GM19193 (cell line): ENCODE results near the gene WDR86.

Experiments
- POLR2A ChIP-seq: IDR thresholded peaks from 4 replicates; pipeline ENCODE4 v1.6.1; 2011; ENCODE audit not compliant: insufficient read depth, insufficient read length; ENCODE audit errors: extremely low read depth

WDR86 gene, protein sequence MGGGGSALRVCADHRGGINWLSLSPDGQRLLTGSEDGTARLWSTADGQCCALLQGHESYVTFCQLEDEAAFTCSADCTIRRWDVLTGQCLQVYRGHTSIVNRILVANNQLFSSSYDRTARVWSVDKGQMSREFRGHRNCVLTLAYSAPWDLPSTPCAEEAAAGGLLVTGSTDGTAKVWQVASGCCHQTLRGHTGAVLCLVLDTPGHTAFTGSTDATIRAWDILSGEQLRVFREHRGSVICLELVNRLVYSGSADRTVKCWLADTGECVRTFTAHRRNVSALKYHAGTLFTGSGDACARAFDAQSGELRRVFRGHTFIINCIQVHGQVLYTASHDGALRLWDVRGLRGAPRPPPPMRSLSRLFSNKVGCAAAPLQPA

DNA sequence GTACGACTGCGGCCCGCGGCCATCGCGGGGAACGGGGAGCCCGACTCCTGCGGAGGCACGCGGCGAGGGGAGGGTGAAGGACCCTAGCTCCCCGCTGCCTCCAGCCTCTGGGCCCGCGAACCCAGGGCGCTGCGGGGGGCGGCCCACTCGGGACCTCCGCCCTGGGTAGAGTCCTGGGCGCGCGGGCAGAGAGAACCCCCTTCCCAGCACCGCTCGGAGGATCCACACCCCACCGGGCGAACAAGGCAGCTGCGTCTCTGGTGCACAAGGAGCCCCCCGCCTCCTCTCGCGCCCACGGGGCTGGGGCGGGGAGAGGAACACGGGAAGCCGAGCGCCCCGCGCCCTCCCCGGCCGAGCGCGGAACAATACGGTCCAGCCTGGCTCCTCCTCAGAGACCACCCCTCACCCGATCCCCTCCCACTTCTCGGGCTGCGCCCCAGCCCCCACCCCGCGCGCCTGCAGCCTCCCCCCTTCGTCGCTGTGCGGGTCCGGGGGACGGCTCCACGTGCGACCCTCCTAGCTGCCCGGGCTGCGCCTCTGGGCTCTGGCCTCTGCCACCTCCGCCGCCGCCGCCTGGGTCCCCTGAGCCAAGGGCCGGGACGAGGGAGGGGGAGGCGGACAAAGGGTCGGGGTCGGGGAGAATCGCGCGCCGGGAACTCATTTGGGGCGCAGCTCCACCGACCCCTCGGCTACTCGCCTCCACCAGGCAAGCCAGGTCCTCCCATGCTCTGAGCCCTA is at the start of gene WDR86:
TSS of gene WDR86 (minus strand) at position 372 of the 738 bp plus-strand sequence. CDS start 449 bp downstream, outside the sequence.
- no peak for TF ChIP-seq POLR2A

DNA sequence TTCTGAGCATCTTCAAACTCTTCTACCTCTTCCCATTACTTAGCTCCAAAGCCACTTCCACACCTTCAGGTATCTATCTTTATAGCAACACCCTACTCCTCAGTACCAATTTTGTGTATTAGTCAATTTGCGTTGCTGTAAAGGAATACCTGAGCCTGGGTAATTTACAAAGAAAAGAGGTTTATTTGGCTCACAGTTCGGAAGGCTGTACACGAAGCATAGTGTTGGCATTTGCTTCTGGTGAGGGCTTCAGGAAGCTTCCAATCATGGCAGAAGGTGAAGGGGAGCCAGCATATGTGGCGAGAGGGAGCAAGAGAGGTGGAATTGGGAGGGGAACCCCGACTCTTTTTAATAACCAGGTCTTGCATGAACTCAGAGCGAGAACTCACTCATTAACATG is 47.7 kb upstream of the WDR86 start:
- TF ChIP-seq POLR2A = no peak

DNA sequence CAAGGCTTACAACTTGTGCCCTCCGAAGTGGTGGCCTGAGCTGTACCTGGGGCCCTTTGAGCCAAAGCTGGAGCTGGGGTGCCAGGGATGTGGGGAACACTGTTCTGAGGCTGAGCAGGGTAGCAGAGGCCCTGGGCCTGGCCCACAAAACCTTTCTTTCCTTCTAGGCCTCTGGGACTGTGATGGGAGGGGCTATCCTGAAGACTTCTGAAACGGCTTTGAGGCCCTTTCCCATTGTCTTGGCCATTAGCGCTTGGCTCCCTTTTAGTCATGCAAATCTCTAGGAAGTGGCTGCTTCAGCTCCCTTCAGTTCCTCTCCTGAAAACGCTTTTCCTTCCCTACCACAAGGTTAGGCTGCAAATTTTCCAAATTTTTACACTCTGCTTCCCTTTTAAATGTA is 46.9 kb upstream of the WDR86 start:
- no peak for TF ChIP-seq POLR2A

DNA sequence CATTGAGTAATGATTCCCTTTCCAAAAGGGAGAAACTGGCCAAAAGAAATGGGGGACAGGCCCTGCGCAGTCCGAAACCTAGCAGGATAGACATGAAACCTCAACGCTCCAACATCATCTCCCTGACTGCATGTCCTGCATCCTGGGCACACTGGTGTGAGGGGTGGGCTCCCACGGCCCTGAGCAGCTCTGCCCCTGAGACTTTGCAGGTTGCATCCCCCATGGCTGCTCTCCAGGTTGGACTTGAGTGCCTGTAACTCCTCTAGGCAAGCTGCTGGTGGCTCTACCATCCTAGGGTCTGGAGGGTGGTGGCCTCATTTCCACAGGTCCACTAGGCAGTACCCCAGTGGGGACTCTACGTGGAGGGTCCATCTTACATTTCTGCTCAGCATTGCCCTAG is 46.4 kb upstream of the WDR86 start:
- TF ChIP-seq POLR2A = no peak

DNA sequence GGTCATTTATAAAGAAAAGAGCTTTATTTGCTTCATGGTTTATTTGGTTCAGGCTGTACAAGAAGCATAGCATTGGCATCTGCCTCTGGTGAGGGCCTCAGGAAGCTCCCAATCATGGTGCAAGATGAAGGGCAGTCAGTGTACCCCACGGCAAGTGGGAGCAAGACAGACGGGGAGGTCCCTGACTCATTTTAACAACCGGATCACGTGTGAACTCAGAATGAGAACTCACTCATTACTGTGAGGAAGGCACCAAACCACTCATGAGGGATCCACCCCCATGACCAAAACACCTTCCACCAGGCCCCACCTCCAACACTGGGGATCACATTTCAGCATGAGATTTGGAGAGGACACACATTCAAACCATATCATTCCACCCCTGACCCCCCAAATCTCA is 45.9 kb upstream of the WDR86 start:
- no peak for TF ChIP-seq POLR2A

DNA sequence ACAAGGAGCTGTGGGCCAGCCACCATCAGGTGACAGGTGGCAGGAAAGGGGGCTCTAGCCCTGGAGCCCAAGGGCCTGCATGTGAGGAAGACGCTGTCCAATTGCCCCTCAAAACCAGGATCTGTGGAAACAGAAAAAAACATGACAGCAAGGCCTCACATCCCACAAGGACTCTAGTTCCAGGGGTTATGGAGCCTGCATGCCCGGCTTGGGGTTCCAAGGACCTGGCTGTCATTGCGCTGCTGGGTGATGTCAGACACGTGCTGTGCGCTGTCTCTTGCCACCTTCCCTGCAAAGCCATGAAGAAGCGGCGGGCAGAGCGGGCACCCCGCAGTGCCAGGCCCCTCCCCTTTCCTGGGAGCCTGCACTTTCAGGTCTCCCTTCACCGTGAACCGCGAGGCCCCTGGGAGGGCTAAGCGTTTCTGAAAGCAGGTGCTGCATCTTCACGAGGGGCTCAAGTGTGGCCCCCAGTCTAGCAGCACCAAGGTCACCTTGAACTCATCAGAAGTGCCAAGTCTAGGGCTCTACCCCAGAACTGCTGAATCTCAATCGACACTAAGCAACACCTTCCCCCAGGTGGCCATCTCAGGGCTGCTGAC is 45.2 kb upstream of the WDR86 start:
- no peak for TF ChIP-seq POLR2A

DNA sequence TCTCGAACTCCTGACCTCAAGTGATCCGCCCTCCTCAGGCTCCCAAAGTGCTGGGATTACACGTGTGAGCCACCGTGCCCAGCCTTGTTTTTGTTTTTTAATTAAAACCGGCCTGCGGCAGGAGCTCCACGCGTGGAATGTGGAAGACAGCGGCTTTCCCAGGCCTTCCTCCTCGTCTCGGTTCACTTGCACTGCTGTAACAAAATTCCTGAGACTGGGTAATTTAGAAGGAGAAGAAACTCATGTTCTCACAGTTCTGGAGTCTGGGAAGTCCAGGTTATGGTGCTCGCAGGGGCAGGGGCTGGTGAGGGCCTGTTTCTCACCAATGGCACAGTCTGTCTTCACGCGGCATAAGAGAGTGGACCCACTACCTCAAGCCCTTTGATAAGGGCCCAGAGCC is 44.5 kb upstream of the WDR86 start:
- TF ChIP-seq POLR2A = no peak

DNA sequence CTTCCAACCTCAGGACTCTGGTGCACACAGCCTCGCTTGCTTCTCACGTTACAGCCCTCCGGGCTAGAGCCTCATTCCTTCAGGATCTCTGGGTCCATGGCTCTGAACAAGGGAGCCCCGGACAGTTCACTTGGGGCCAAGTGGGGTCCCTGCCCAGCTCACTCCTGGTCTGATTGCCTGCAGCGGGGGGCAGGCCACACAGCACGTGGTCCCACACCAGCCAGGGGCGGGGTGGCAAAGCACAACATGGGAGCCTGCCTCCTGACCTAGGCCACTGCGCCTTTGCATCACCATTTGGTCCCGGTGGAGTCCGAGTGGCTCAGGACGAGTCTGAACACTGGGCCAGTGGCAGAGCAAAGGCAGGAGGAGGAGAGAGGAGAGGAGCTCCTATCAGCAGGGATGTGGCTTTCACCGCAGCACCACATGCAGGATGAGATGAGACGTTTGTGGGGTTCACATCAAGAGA is 43.5 kb upstream of the WDR86 start:
- no peak for TF ChIP-seq POLR2A

DNA sequence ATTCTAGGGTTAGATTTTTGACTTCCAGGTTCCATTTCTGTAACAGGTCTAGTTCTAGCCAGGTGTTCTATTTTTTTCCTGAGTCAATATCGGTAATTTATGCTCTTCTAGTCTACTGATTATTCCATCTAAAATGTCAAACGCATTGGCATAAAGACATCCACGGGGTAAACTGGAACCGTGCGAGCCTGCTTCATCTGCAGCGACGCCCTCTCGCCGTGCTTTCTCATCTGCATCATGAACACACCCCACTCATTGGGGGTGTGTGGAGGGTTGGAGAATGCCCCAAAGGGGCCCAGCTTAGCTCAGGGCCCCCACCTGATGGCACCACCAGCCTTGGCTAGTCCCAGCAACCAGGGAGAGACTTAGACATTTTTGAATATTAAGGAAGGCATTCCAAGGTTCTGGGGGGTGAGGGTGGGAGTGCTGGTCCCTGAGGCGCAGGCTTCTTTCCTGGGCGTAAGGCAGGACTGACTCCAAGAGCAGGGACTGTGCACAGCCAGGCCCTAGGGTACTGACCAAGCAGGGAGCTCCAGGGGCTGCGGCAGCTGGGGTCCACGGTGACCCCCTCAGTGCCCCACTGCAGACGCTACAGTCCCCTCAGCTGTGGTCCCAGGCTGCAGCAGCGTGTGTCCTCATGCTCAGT is 43.0 kb upstream of the WDR86 start:
- no peak for TF ChIP-seq POLR2A

DNA sequence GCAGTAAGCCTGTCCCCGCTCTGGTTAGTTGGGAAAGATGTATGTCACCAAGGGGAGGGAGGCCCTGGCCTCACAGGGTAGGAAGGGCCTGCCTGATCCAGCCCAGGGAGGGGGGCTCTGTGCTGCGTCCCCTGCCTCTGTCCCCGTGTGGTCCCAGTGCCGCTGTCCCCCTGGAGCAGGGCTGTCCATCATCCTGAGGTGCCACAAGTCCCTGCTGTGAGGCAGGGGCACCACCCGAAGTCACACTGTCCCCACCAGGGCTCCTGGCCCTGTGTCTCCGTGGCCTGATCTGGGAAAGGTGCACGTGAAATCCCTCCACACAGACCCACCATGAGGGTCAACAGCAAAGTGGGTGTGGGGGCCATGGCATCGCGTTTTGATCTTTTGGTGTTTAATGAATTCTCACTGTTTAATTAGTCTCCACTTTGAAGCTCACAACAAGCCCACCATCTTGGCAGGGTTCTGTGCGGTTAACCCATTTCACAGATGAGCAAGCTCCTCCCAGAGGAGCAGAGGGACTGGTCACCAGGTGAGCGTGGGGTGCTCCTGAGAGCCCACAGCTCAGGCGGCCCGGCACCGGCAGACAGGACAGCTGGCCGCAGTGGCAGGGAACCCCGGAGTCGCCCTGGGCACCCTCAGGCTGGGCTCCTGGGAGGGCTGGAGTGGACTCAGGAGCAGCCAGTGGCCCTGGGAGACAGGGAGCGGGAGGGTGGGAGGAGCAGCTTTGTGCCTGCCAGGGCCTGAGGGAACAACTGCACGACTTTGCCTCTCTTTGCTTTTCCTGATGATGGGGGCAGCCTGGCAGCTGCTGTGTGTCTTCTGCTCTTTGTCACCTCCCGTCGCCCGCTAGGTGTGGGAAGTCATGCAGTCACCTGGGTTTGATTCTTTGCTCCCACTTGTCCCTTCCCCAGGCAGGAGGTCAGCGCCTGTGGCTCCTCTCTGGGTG is 42.1 kb upstream of the WDR86 start:
- no peak for TF ChIP-seq POLR2A

DNA sequence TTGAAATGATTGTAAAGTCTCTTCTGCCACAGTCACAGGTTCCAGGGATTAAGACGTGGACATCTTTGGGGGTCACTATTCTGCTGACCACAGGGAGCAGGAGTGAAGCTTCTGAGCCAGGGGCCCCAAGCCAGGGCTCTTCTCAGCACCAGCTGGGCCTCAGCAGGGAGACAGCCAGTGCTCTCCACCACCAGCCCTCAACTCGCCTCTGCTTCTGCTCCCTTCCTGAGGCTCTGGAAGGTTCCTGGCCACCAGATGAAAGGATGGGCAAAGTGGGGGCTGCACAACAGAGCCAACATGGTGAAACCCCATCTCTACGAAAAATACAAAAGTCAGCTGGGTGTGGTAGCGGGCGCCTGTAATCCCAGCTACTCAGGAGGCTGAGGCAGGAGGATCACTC is 41.3 kb upstream of the WDR86 start:
- no peak for TF ChIP-seq POLR2A

DNA sequence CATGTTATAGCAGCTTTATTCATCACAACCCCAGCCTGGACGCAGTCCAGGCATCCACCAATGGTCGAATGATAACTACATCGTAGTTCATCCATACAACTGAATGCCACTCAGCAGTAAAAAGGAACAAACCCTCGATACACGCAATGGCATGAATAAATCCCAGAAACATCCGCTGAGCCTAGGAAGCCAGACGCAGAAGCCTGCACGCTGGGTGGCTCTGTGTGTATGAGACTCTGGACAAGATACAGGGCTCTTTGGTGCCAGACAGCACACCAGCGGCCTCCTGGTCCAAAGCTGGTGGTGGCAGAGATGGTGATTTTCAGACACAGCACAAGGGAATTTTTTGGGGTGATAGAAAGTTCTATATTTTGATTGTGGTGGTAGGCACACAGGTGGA is 40.2 kb upstream of the WDR86 start:
- TF ChIP-seq POLR2A = no peak

DNA sequence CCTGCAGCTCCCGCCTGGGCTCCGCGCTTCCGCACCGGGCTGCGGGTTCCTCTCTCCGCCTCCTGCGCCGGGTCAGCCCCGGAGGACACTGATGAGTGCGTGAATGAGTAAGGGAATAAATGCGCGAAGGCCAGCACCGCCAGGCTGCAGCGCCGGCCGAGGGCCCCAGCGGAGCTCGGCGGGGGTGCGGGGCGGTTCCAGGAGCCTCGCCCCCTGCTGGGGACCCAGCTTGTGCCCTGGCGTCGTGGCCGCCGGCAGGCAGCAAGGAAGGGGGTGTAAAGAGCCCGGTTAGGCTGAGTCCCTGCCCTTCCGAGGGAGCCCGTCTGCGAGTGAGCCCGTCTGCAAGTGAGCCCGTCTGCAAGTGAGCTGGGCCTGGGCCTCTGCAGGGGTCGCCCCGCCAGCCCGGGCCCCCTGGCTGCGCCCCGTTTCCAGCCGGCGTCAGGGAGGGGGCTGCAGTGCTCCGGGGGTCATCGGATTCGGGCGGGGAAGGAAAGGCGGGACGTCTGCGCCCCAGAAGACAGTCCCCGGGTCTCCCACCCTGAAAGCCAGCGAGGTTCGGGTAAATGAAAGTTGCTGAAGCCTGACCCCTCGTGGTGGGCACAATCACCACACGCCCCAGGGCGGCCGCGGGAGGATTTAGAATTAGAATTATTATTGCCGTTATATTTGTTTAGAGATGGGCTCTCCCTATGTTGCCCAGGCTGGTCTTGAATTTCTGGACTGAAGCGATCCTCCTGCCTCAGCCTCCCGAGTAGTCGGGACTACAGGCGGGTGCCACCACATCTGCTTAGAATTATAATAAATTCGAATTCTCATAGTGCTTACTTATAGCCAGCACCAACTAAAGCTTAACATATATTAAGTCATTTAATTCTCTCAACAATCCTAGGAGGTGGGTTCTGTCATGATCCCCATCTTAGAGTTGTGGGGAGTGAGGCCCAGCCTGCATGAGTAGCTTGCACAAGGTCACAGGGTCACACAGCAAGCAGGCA is 38.7 kb upstream of the WDR86 start:
- TF ChIP-seq POLR2A = no peak

DNA sequence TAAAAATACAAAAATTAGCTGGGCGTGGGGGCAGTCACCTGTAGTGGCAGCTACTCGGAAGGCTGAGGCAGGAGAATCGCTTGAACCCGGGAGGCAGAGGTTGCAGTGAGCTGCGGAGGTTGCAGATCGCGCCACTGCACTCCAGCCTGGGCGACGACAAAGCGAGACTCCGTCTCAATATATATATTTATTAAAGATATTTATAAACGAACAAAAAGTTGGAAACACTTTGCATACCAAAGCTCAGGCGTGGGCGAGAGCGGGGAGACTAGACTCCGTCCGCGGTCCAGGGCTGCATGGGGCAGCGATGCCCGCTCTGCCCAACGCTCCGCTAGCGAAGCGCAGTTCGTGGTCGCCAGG is 38.0 kb upstream of the WDR86 start:
- no peak for TF ChIP-seq POLR2A

DNA sequence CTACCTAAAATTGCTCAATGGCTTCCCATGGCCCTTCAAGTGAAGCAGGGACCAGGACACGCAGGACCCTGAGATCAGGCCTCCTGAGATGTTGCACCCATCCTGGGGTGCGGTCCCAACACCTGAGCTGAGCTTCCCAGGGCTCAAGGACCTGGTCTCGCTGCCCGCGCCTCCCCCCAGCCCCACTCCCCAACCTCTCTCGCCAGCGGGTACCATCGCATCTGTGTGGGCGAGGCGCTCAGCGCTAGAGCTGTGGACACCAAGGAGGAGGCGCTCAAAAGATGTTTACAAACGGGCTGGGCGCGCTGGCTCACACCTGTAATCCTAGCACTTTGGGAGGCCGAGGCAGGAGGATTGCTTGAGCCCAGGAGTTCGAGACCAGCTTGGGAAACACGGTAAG is 37.5 kb upstream of the WDR86 start:
- no peak for TF ChIP-seq POLR2A
